Measurements from ENCODE around the gene BTBD8.

GRCh38 chr1:92168657-92169056, 88.5 kb downstream of the BTBD8 start:
- TF ChIP-seq CTCF (IDR thresholded peaks at IDR 0.05) (no peak), POLR2A (IDR thresholded peaks at IDR 0.05) (no peak), POLR2AphosphoS5 (IDR thresholded peaks at IDR 0.05) (no peak)
